T47D (cell line): ENCODE data around the gene RICTOR.

ENCODE experiments used
- DNase-seq, 2 experiments: peaks; one replicate each; pipeline versions ENCODE4 v3.0.0 to v3.0.0-alpha.2; 2011 to 2012; ENCODE audit warnings: low read depth in 1 of 2, low spot score in 1 of 2
- JUND ChIP-seq: IDR thresholded peaks from 2 replicates; pipeline ENCODE4 v1.6.1; 2012; ENCODE audit warnings: low read depth
- in situ Hi-C: cut with HindIII; loops from 2 replicates; pipeline ENCODE4 v1.10.0; 2016; ENCODE audit warnings: low sequenced_read_pairs, low pct_unique_long_range_greater_than_20kb

The RICTOR gene

DNA sequence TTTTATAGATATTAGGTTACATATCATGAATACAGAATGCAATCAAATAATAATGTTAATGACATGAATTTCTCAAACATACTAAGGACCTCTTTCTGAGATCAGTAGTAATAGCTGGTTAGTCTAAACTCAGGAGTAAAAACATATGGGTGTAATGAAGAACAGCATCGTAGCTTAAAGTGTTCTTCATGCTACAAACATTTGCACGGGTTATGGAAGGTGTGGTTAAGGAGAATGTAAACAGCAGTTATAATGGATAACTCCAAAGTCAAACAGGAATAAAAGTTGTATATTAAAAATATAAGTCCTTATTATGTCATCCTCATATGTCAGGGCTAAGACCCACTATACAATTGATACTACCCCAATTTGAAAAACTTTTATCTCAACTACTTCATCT lies 112.5 kb downstream of the RICTOR start:
- no peak for DNase-seq
- no peak for TF ChIP-seq JUND
- in situ Hi-C loops, result no loop called here

GRCh38 chr5:38953426-38954012 lies 120.7 kb downstream of the RICTOR start:
- no peak for TF ChIP-seq JUND
- in situ Hi-C loops, result no loop called here
- DNase-seq, result no peak

- no peak for TF ChIP-seq JUND
- no peak for DNase-seq
- in situ Hi-C loops, result no loop called here
Measured at GRCh38 chr5:38948501-38948900, 125.7 kb downstream of the RICTOR start.

GRCh38 chr5:38944282-38944681 lies 129.9 kb downstream of the RICTOR start:
- DNase-seq, result no peak
- in situ Hi-C loops, result no loop called here
- TF ChIP-seq JUND, result no peak

- in situ Hi-C loops, result no loop called here
- no peak for DNase-seq
- no peak for TF ChIP-seq JUND
Measured at GRCh38 chr5:38941912-38942311, 132.3 kb downstream of the RICTOR start.

DNA sequence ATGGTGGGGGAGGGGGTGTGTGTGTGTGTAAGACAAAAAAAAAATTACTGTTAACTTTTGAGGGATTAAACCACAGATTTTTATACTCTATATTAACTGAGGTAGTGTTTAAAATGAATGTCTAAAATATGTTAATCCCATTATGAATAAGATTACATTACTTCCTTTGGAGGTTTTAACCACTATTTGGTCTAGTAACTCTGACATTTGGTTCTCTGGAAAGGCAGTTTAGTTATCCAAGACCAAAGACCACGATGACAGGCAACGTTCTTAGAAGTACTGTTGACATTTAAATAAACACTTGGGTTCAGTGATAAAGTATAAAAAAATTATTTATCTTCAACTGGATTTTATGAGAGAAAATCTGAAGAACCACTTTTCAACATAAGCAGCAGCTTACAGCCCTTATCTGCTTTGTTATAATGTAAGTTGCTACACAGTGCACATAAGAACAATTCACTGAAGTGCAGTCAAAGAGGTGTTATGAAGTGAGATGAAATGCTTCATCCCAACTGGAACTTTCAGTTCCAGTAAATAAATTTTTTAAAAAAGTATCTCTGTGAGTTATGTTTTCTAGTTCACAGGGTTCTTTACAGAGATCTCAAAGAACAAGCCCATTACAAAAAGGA lies 133.9 kb downstream of the RICTOR start:
- TF ChIP-seq JUND, result no peak
- DNase-seq, result no peak
- in situ Hi-C loops, result no loop called here

DNA sequence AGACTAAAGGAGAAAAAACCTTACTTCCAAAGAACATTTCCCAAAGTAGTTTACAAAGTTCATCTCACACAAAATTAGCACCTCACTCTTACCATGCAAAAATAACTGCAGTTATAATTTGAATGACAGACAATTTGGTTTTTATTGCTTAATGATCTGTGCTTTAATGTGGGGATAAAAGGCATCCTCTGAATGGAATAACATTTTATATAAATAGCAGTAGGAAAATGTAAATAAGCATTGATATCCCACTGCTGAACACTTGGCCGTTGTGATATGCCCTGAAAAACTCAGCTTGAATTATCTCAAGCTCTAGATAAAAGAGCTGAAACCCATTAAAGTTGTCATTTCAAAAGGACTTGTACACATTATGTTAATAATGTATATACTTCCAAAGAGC lies 135.2 kb downstream of the RICTOR start:
- in situ Hi-C loops, result no loop called here

DNA sequence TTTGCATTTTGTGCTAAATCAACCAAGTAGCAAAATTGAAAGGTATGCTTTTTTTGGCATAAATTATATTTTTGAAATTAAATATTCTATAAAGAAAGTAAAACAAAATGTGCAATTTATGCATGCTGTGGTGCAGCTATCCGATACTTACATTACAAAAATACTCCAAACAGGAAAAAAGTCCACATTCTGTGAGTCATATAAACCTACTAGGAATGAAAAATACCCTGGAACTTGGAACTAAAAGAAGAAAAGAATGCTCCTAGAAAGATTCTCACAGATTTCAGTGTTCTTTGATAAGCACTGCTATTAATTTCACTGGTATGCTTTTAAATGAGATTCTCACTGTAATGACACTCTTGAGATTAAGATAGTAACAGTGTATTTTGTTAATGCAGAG lies 135.8 kb downstream of the RICTOR start:
- in situ Hi-C loops, result no loop called here
- no peak for DNase-seq
- TF ChIP-seq JUND, result no peak

More for the DNA sequence above, 135.2 kb downstream of the RICTOR start:
- no peak for TF ChIP-seq JUND
- DNase-seq, result no peak

DNA sequence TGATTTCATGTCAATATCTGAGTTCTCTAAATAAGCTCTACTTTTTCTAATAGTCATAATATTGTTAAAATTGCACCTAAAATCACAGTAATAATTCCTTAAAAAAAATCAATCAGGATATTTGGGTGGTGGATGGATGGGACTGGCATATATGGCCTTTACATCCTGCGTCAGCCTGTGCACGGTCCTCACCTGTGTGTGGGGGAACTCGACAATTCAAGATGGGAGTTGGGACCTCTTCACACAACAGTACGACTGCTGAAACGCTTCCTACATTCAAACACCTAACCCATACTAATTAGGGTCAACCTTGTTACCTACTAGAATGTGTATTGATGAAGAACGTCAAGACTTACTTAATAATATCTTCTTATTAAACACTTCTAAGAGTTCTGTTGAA lies 137.9 kb downstream of the RICTOR start:
- DNase-seq, result no peak
- TF ChIP-seq JUND, result no peak
- in situ Hi-C loops, result no loop called here

DNA sequence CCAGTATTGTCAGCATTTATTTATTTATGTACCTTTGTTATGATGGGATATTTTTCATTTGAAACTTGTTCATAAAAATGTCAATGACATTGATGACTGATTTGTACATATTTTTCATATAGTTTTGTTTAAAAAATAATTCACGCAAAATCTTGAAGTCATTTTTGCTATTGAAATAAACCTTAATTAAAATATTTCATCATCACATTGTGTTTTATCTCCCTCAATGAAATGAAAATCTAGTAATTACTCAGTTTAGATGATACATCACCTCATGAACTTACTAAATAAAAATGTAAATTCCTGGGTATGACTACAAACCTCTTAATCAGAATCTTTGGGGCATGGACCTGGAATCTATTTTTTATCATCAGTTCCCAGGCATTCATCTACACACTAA lies 138.8 kb downstream of the RICTOR start:
- in situ Hi-C loops, result no loop called here

GRCh38 chr5:38932854-38933408 lies 141.3 kb downstream of the RICTOR start:
- TF ChIP-seq JUND, result no peak
- in situ Hi-C loops, result no loop called here
- no peak for DNase-seq

More for the DNA sequence above, 138.8 kb downstream of the RICTOR start:
- TF ChIP-seq JUND, result no peak
- DNase-seq, result no peak

GRCh38 chr5:38931731-38932130 lies 142.5 kb downstream of the RICTOR start:
- in situ Hi-C loops, result no loop called here
- DNase-seq, result no peak
- TF ChIP-seq JUND, result no peak

- in situ Hi-C loops, result no loop called here
- DNase-seq, result no peak
- no peak for TF ChIP-seq JUND
Measured at GRCh38 chr5:38929838-38930237, 144.4 kb downstream of the RICTOR start.
